LNCAP (cell line): ENCODE data around the gene NKIRAS1.

Source experiments
- TF ChIP-seq, protein P1 (sequence below): fragments of 450-650 bp; IDR thresholded peaks from 2 replicates; pipeline ENCODE4 v1.5.1; 2017; ENCODE audit warnings: mild to moderate bottlenecking

NKIRAS1 gene

DNA sequence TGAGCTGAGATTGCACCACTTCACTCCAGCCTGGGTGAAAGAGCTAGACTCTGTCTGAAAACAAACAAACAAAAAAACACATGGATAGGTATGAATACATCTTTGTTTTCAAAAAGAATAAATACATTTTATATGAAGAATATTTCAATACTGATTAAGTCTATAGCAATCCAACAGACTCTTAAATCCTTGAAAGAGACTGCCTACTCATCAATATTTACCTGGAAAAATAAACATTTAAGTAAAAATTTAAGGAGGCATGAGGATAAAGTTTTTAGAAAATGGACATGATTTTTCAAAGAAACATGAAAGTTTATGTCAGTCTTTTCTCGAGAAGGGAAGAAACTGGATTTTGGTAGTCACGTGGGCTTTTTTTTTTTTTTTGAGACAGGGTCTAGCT is 5.4 kb downstream of the NKIRAS1 start:
- TF ChIP-seq, protein P1, sequence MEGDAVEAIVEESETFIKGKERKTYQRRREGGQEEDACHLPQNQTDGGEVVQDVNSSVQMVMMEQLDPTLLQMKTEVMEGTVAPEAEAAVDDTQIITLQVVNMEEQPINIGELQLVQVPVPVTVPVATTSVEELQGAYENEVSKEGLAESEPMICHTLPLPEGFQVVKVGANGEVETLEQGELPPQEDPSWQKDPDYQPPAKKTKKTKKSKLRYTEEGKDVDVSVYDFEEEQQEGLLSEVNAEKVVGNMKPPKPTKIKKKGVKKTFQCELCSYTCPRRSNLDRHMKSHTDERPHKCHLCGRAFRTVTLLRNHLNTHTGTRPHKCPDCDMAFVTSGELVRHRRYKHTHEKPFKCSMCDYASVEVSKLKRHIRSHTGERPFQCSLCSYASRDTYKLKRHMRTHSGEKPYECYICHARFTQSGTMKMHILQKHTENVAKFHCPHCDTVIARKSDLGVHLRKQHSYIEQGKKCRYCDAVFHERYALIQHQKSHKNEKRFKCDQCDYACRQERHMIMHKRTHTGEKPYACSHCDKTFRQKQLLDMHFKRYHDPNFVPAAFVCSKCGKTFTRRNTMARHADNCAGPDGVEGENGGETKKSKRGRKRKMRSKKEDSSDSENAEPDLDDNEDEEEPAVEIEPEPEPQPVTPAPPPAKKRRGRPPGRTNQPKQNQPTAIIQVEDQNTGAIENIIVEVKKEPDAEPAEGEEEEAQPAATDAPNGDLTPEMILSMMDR: no peak

DNA sequence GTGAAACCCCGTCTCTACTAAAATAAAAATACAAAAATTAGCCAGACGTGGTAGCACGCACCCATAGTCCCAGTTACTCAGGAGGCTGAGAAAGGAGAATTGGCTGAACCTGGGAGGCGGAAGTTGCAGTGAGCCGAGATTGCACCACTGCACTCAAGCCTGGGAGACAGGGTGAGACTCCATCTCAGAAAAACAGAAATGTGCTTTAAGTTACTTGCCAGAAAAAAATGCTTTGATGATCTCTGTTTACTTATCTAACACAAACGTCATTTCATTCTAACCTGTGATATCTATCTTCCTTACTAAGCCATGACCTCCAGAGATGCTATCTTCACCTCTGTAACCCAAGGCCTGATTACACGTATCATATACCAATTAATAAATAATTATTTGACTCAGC is 7.4 kb downstream of the NKIRAS1 start:
- TF ChIP-seq, protein P1: no peak

DNA sequence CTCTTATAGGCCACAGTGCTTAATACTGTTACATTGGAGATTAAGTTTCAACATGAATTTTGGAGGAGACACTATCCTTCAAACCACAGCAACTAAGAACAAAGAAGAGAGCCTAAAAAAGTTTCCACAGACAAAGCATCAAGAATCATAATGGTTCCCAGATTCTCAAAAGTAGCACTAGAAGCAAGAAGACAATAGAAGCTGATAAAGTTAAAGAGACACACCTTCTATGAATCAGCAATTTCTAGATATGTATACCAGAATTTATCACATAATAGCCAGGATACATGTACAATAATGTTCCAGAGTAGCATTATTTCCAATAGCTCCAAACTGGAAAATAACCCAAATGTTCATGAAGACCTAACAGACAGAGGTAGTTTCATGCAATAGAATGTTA is 12.2 kb downstream of the NKIRAS1 start:
- TF ChIP-seq, protein P1: no peak

DNA sequence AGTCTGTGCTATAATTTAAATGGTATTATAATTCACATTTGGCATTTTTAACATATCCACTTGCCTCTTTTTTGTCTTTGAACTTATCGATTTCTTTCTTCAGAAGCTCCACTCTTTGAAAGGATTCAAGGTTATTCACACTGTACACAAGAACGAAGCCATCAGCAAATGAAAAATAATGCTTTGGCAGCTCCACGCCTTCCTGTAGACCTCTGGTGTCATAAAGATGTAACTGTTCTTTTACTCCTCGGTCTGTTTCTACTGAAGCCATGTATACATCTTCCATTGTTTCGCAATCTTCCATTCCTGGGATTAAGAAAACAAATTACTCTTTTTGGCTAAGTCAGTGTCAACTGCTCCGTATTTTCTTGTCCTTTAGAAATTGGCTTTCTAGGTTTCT is 16.0 kb downstream of the NKIRAS1 start:
- TF ChIP-seq, protein P1: no peak

DNA sequence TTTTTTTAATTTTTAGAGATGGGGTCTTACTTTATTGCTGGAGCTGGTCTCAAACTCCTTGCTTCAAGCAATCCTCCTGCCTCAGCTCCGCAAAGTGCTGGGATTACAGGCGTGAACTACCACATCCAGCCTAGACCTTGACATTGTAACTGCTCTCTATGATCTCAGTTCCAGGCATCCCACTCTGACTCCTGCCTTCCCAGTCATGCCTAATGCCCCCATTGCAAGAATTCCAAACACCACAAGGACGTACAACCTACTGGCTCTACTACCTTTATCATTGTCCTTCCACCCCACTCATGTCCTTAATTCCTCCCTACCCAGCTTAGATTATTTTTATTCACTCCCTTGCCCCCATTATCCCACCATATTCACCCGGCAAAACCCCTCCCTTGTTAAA is 21.6 kb downstream of the NKIRAS1 start:
- TF ChIP-seq, protein P1: no peak

DNA sequence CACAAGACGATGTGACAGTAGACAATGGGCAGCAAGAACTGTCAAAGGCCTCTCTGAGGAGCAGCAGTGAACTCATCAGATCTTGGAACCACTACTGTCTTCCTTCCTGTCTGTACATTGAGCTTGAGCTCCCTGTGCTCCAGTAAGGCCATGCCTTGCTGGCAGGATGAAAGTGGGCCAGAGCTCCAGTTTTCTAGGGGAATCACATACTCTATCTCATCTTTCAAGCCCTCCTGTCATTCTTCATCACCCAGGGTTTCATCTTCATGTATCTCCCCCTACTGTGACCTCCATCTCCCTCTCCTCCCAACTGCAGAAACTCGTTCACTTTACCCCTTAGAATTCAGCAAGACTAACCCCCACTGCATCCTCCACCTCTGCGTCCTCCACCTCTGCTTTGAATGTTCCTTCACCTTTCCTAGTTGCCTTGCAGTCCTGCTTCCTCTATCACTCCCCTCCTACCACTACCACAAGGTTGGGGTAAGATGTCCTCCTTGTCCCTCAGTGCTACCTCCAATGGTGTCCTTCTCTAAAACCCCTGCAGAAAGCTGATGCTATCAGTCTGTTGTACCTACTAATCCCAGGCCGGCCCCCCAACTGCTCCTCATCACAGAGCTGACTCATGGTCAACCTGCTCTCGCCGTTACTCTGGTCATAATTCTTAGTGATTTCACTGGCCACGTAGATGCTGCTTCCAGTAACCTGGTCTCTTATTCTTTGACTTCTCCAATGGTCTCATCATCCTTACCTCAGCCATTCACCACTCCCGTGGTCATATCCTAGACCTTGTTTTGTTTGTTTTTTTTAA is 22.3 kb downstream of the NKIRAS1 start:
- TF ChIP-seq, protein P1: no peak

DNA sequence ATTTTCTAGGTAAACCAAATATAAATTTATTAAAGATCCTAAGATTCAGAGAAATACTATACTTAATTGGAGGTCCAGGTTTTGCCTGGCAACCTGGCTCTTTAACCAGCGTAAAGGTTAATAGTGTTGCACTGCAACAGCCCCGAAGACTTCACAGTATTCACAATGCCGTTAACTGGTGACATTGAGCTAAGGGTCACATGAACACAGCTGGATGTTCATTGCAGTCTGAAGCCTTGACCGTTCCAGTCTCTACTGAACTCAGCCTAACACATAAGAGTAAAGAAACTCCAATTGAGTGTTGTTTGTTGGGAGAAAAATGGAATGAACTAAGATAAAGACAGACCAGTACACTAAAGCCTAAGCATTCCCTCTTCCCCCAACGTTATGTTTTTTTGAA is 26.8 kb downstream of the NKIRAS1 start:
- TF ChIP-seq, protein P1: no peak

DNA sequence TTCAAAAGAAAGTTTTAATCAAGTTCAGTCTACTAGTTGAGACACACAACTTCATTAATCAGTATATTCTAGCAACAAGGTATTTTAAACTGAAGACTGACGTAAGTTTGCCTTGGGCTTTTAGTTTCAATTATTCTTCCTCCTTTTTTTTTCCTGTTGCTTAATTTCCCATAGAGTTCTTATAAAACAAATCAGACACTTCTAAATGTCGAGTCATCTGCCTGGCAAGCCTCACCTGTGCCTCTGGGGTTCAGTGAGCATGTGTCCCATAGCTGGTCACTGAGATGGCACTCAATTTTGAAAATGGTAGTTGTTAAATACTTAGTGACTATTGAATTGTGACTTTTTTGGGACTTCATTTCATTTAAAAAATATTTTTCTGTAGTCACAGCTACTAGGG is 27.4 kb downstream of the NKIRAS1 start:
- TF ChIP-seq, protein P1: no peak
